KBM-7 (cell line): Measurements from ENCODE around the gene CACNB2.

Source experiments
- DNase-seq: peaks from one replicate; pipeline ENCODE4 v3.0.0-alpha.2; 2015
- in situ Hi-C: fragments of 300-500 bp; cut with MboI; formaldehyde crosslinking; loops from 2 replicates; pipeline ENCODE4 v1.14.3; 2020; ENCODE audit warnings: low sequenced_read_pairs, low pct_unique_long_range_greater_than_20kb, mixed read lengths

The CACNB2 gene

GRCh38 chr10:18456984-18457383 lies 316.8 kb downstream of the CACNB2 start:
- in situ Hi-C loops: no loop called here

GRCh38 chr10:18460032-18460431 lies 319.8 kb downstream of the CACNB2 start:
- in situ Hi-C loops: no loop called here
- no peak for DNase-seq

More at GRCh38 chr10:18456984-18457383, 316.8 kb downstream of the CACNB2 start:
- DNase-seq: no peak

- in situ Hi-C loops: no loop called here
- DNase-seq: no peak
Observed at GRCh38 chr10:18463673-18464211, 323.5 kb downstream of the CACNB2 start.

GRCh38 chr10:18469125-18469524 lies 328.9 kb downstream of the CACNB2 start:
- DNase-seq: no peak
- in situ Hi-C loops: no loop called here

- DNase-seq: no peak
- in situ Hi-C loops: no loop called here
Observed at GRCh38 chr10:18472977-18473376, 332.8 kb downstream of the CACNB2 start.

- no peak for DNase-seq
- in situ Hi-C loops: no loop called here
Observed at GRCh38 chr10:18473424-18474117, 333.3 kb downstream of the CACNB2 start.

- in situ Hi-C loops: no loop called here
- no peak for DNase-seq
Observed at GRCh38 chr10:18474118-18474455, 333.9 kb downstream of the CACNB2 start.

- DNase-seq: no peak
- in situ Hi-C loops: no loop called here
Observed at GRCh38 chr10:18476076-18476647, 335.9 kb downstream of the CACNB2 start.

GRCh38 chr10:18478354-18478753 lies 338.1 kb downstream of the CACNB2 start:
- DNase-seq: no peak
- in situ Hi-C loops: no loop called here

- in situ Hi-C loops: no loop called here
- no peak for DNase-seq
Observed at GRCh38 chr10:18479502-18479901, 339.3 kb downstream of the CACNB2 start.

GRCh38 chr10:18483516-18484186 lies 343.4 kb downstream of the CACNB2 start:
- DNase-seq: no peak
- in situ Hi-C loops: no loop called here

GRCh38 chr10:18486438-18486837 lies 346.2 kb downstream of the CACNB2 start:
- in situ Hi-C loops: no loop called here
- no peak for DNase-seq

- DNase-seq: no peak
- in situ Hi-C loops: no loop called here
Observed at GRCh38 chr10:18490755-18491154, 350.5 kb downstream of the CACNB2 start.

- in situ Hi-C loops: no loop called here
- DNase-seq: no peak
Observed at GRCh38 chr10:18497806-18498369, 357.7 kb downstream of the CACNB2 start.

GRCh38 chr10:18498998-18499397 lies 358.8 kb downstream of the CACNB2 start:
- no peak for DNase-seq
- in situ Hi-C loops: no loop called here

GRCh38 chr10:18500576-18500975 lies 360.4 kb downstream of the CACNB2 start:
- no peak for DNase-seq
- in situ Hi-C loops: no loop called here

GRCh38 chr10:18501198-18501597 lies 361.0 kb downstream of the CACNB2 start:
- no peak for DNase-seq
- in situ Hi-C loops: no loop called here

GRCh38 chr10:18501629-18502028 lies 361.4 kb downstream of the CACNB2 start:
- in situ Hi-C loops: no loop called here
- no peak for DNase-seq

- in situ Hi-C loops: no loop called here
- DNase-seq: no peak
Observed at GRCh38 chr10:18504161-18504560, 363.9 kb downstream of the CACNB2 start.

- in situ Hi-C loops: no loop called here
- no peak for DNase-seq
Observed at GRCh38 chr10:18505456-18506118, 365.4 kb downstream of the CACNB2 start.
